ENCODE measurements around the gene RNF166.

- TF ChIP-seq, protein P1, sequence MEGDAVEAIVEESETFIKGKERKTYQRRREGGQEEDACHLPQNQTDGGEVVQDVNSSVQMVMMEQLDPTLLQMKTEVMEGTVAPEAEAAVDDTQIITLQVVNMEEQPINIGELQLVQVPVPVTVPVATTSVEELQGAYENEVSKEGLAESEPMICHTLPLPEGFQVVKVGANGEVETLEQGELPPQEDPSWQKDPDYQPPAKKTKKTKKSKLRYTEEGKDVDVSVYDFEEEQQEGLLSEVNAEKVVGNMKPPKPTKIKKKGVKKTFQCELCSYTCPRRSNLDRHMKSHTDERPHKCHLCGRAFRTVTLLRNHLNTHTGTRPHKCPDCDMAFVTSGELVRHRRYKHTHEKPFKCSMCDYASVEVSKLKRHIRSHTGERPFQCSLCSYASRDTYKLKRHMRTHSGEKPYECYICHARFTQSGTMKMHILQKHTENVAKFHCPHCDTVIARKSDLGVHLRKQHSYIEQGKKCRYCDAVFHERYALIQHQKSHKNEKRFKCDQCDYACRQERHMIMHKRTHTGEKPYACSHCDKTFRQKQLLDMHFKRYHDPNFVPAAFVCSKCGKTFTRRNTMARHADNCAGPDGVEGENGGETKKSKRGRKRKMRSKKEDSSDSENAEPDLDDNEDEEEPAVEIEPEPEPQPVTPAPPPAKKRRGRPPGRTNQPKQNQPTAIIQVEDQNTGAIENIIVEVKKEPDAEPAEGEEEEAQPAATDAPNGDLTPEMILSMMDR (IDR thresholded peaks at IDR 0.05) = no peak
- TF ChIP-seq POLR2AphosphoS5 (IDR thresholded peaks at IDR 0.05; ENCODE audit: low read depth, low read length) (no peak), SIN3A (IDR thresholded peaks at IDR 0.05; ENCODE audit: borderline replicate concordance, insufficient read depth, low read depth, low read length) (no peak)
These were observed 29.9 kb upstream of the RNF166 start for GRCh38 chr16:88736088-88736487.
